ENCODE measurements around the gene OR2T12.
"Not testable (repeated sequence)": the region's sequence is repeated elsewhere in the genome, so short reads cannot be mapped to it uniquely, and the experiment has no call there.

The OR2T12 gene, protein sequence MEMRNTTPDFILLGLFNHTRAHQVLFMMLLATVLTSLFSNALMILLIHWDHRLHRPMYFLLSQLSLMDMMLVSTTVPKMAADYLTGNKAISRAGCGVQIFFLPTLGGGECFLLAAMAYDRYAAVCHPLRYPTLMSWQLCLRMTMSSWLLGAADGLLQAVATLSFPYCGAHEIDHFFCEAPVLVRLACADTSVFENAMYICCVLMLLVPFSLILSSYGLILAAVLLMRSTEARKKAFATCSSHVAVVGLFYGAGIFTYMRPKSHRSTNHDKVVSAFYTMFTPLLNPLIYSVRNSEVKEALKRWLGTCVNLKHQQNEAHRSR

DNA sequence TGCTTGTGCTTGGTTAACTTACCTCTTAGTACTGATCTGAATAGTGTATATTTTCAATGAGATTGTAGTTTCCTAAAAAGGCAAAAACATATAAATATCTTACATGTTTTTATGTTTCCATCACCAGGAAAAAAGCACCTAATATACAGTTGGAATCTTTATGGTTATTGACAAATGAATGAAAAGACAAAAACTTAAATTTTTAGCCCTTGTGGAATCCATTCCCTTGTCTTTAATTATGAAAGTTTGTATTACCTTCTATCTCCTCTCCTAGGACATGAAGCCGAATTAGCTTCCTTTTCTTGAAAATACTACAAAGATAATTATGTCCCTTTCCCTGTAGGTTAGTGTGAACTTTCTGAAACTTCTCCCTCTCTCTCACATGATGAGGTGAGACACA, at the start of gene OR2T12:
TSS of gene OR2T12 (minus strand) at position 101 of the 400 bp plus-strand sequence. CDS start 7,846 bp downstream, outside the sequence.
- in situ Hi-C loops (cut with MboI; ENCODE audit: low sequenced_read_pairs), result no loop called here

DNA sequence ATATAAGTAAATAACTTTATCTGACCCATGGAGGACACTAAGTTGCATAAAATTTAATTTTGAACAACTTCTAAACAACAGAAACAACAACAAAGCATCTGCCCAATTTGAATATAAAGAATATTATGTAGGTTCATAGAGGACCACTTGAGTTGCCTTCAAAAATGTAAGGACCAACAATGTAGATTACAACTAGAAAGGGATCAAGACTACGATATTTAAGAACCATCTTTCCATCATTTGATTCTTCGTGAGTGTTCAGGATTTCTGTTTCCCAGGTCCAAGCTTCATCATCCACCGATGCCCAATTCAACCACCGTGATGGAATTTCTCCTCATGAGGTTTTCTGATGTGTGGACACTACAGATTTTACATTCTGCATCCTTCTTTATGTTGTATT, 45.3 kb upstream of the OR2T12 start, which contains the start of gene OR14C36:
TSS of gene OR14C36 (plus strand) at position 301 of the 400 bp plus-strand sequence. CDS start at position 301, 0 bp downstream.
- in situ Hi-C loops (cut with MboI; ENCODE audit: low sequenced_read_pairs), result no loop called here

DNA sequence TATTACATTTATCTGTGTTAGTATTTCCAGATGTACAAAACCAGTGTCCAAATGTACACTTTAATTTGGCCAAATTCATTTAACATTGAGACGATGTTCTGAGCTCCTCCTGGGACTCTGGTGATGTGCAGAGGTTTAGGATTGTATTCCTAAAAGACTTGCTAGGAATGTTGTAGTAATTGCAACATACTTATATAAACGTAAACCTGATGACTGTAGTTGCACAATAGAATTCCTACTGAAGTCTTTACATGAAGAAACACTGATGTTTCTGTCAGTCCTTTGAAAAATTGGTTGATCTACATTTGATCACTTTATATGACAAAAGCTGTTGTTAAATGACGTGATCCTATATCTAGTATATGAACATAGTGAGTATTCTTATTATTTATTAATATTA, 40.2 kb upstream of the OR2T12 start:
- in situ Hi-C loops (cut with MboI; ENCODE audit: low sequenced_read_pairs), result no loop called here

DNA sequence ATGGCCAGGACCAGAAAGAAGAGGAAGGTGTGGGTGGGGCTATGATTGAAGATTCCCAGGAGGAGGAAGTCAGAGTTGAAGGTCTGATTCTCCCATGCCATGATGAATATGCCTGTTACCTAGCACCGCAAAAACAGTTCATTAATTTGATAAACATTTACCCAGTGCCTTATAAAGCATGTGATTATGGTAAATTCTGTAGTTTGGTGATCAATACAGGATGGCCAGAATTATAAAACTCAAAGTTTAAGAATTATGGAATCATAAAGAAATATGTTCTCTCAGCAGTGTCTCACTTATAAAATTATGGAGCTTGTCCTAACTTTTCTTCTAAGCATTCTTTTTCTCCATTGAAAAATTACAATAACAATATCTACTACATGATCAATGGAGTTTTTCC, 21.2 kb upstream of the OR2T12 start, which contains the start of gene OR2M7:
TSS of gene OR2M7 (minus strand) at position 101 of the 400 bp plus-strand sequence. CDS start at position 101, 0 bp downstream.
- in situ Hi-C loops (cut with MboI; ENCODE audit: low sequenced_read_pairs), result no loop called here

DNA sequence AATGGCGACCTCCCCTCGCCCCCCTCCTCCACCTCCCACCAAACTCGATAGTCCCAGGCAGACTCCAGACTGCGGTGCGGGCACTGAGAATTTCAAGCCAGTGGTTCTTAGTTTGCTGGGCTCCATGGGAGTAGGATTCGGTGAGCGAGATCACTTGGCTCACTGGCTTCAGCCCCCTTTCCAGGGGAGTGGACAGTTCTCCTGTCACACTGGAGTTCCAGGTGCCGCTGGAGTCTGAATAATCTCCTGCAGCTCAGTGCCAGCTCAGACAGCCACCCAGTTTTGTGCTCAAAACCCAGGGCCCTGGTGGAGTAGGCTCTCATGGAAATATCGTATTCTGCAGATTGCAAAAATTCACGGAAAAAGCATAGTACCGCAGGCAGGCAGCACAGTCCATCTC, 13.6 kb upstream of the OR2T12 start:
- in situ Hi-C loops (cut with MboI; ENCODE audit: low sequenced_read_pairs), result no loop called here

DNA sequence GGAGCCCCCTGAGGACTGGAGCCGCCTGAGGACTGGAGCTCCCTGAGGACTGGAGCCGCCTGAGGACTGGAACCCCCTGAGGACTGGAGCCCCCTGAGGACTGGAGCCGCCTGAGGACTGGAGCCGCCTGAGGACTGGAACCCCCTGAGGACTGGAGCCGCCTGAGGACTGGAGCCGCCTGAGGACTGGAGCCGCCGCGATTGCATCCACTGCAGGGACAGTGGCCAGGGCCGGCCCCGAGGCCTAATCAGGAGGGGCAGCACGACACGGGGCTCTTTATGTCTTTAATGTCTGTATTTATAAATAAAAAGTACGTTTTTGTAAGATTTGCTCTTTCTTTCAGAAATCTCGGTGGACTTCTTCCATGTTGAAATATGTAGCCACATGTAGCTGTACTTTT, 3.5 kb upstream of the OR2T12 start:
- in situ Hi-C loops (cut with MboI; ENCODE audit: low sequenced_read_pairs), result not testable (repeated sequence)

DNA sequence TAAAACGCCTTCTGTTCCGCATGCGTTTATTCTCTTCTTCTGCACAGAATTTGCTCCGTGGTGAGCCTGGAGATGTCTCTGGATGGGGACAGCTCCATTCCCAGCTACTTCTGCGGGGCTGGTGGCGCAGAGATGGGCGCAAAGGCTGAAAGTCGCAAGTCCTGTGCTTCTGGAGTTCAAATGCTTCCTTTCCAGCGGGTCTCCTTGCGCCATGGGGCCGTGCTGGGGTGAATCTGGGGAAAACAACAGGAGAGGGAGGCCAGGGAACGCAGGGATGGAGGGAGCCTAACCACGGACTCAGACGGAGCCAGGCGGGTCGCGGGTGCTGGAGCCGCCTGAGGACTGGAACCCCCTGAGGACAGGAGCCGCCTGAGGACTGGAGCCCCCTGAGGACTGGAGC, 2.9 kb upstream of the OR2T12 start:
- in situ Hi-C loops (cut with MboI; ENCODE audit: low sequenced_read_pairs), result no loop called here

DNA sequence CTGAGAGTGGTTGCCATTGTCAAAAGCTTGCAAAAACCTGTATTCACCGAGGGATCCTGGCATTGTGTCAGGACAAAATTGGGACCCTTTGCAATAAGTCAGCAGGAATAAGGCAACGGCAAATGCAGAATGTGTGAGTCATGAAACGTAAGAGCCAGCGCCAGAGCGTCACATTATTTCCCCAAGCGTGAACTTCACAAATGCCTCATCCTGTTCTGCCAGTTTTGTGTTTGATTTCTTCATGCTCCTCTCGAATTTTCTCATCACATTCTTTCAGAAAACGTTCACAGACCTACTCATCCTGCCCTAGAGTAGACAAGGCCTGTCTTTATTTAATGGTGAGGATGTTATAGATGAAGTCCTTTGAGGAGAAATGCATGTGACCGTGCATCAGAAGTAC, 2.4 kb upstream of the OR2T12 start:
- in situ Hi-C loops (cut with MboI; ENCODE audit: low sequenced_read_pairs), result not testable (repeated sequence)

DNA sequence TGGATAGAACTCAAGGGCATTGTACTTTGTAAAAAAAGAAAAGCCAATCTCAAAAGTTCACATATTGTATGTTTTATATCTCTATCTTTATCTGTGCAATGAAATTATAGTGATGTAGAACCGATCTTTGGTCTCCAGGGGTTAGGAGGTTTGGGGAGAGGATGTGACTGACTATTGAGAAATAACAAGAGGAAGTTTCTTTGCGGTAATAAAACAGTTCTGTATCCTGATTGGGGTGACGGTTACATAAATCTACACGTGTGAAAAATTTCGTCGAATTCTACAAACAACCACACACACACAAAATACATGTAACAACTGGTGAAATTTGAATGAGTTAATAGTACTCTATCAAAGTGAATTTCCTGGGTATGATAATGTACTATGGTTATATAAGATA, 14.8 kb downstream of the OR2T12 start:
- in situ Hi-C loops (cut with MboI; ENCODE audit: low sequenced_read_pairs), result no loop called here

DNA sequence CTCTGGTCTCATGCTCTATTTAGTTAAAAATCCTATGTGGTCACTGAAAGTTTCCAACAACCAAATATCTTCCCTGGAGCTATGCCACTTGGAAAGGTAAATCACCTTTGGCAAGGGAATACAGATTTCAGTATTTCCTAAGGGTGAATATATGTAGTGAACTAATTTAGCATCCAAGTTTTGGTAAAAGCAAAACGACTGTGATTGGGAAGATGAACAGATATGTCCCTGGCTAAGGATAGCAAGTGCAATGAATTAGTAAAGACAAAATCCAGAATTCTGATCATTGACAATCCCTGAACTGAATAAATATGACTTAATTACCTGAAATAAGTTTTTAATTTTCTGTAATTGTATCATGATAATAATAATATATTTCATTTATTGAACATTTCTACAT, 25.3 kb downstream of the OR2T12 start, which contains the start of gene OR2T33:
TSS of gene OR2T33 (minus strand) at position 101 of the 400 bp plus-strand sequence. CDS start 4,162 bp downstream, outside the sequence.
- in situ Hi-C loops (cut with MboI; ENCODE audit: low sequenced_read_pairs), result no loop called here

DNA sequence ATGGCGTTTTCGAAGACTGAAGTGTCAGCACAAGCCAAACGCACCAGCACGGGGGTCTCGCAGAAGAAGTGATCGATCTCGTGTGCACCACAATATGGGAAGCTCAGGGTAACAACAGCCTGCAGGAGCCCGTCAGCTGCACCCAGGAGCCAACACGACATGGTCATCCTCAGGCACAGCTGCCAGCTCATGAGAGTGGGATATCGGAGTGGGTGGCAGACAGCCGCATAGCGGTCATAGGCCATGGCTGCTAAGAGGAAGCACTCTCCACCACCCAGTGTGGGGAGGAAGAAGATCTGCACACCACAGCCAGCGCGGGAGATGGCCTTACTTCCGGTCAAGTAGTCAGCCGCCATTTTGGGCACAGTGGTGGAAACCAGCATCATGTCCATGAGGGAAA, 30.0 kb downstream of the OR2T12 start:
- in situ Hi-C loops (cut with MboI; ENCODE audit: low sequenced_read_pairs), result not testable (repeated sequence)

DNA sequence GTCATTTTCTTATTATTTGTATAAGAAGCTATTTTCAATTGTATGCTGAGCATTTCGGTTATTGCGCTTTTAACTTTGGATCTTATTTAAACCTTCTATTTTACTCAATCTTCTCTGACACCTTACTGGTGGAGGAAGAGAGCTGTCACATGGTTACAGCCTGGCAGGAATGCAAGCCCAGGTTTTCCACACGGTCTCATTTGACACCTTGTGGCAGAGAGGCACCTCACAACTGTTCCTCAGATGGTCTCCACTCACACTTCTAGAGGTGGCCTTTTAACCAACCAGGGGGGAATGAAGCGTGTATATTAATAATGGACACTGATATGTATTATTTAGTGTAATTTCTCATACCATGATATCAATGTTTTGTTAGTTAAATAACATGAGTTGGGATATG, 35.0 kb downstream of the OR2T12 start:
- in situ Hi-C loops (cut with MboI; ENCODE audit: low sequenced_read_pairs), result no loop called here

DNA sequence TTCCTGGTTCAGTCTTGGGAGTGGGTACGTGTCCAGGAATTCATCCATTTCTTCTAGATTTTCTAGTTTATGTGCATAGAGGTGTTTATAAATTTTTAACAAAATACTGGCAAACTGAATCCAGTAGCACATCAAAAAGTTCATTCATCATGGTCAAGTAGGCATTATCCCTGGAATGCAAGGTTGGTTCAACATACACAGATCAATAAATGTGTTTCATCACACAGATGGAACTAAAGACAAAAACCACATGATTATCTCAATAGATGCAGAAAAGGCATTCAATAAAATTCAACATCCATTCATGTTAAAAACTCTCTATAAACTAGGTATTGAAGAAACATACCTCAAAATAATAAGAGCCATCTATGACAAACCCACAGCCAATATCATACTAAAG, 43.9 kb downstream of the OR2T12 start:
- in situ Hi-C loops (cut with MboI; ENCODE audit: low sequenced_read_pairs), result not testable (repeated sequence)

DNA sequence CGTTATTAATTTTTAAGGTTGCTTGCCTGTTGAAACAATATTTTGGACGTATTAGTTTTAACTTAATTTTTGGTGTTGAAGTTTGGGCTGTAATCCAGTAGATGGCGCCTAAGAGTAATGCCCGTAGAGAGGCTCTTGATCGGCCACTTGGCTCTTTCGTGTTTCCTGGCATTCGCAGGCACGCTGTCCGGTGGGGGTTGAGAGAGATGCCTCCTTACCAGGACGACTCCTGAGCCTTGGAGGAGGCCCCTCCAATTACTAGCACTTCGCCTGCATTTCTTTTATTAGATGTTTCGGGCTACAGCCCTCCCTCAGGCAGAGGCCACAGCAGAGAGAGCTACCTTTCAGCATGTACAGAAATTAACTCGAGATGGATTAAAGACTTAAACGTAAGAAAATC, 60.0 kb downstream of the OR2T12 start:
- in situ Hi-C loops (cut with MboI; ENCODE audit: low sequenced_read_pairs), result no loop called here
